HepG2 (cell line): ENCODE measurements around the gene CCDC201. TPM values are rescaled to one million over a fixed set of nuclear protein-coding genes. Genes with fewer than 3 reads are reported as not detected.

Source experiments
- FOXK1 ChIP-seq: sonication (generic); formaldehyde crosslinking; IDR thresholded peaks from 2 replicates; pipeline ENCODE4 v1.4.0; 2020; ENCODE audit warnings: low read depth, missing genetic modification reagents, borderline replicate concordance
- FOXP1 ChIP-seq, 2 experiments: fragments of 450-650 bp in 1 of 2; IDR thresholded peaks; 2 replicates each; pipeline ENCODE4 v1.6.1; 2017 to 2018; ENCODE audit warnings: antibody characterized with exemption in 1 of 2
- GPN1 ChIP-seq: sonication (generic); formaldehyde crosslinking; IDR thresholded peaks from 2 replicates; pipeline ENCODE4 v1.5.1; 2020; ENCODE audit warnings: missing genetic modification reagents, borderline replicate concordance
- KDM1A ChIP-seq: IDR thresholded peaks from 2 replicates; pipeline ENCODE4 v1.6.1; 2016; ENCODE audit warnings: missing compliant biosample characterization
- LCORL ChIP-seq, 2 experiments: fragments of 450-650 bp in 1 of 2; sonication (generic) in 1 of 2; formaldehyde crosslinking in 1 of 2; IDR thresholded peaks; 2 replicates each; pipeline versions ENCODE4 v1.5.0 to v1.6.1; 2017 to 2020; ENCODE audit warnings: antibody characterized with exemption in 1 of 2, missing genetic modification reagents in 1 of 2
- RAD51 ChIP-seq: fragments of 450-650 bp; IDR thresholded peaks from 2 replicates; pipeline ENCODE4 v1.6.1; 2016; ENCODE audit warnings: borderline replicate concordance
- RCOR2 ChIP-seq: IDR thresholded peaks from 2 replicates; pipeline ENCODE4 v1.6.1; 2016; ENCODE audit warnings: missing biosample characterization, missing genetic modification reagents
- ZBTB20 ChIP-seq: sonication (generic); formaldehyde crosslinking; IDR thresholded peaks from 2 replicates; pipeline ENCODE4 v1.8.1; 2023; ENCODE audit warnings: missing genetic modification reagents, low read depth, mild to moderate bottlenecking, borderline replicate concordance
- ZNF343 ChIP-seq: sonication (generic); formaldehyde crosslinking; IDR thresholded peaks from 2 replicates; pipeline ENCODE4 v1.4.0; 2020; ENCODE audit warnings: mild to moderate bottlenecking, missing genetic modification reagents
- polyA plus RNA-seq, 8 experiments: library from polyadenylated mRNA; depleted of rRNA in 3 of 8; stranded (reverse) in 7 of 8; unstranded in 1 of 8; fragments of >200 nt; fragmentation: Illumina TruSeq in 4 of 8; extraction: Trizol in 4 of 8; gene quantifications; 2 replicates each; pipeline versions ENCODE4 v1.2.1 to v1.2.3, GENCODE V29; 2011 to 2016; ENCODE audit warnings: low read depth in 4 of 8, missing spikeins in 1 of 8, mixed read lengths in 1 of 8; ENCODE audit not compliant: insufficient read depth in 1 of 8
- total RNA-seq, 5 experiments: library from RNA; depleted of rRNA; stranded (reverse); fragments of >200 nt; fragmentation: Illumina TruSeq; extraction: Trizol; gene quantifications; 2 replicates each; pipeline ENCODE4 v1.2.3, GENCODE V29; 2016; ENCODE audit warnings: low read depth in 1 of 5
- TF ChIP-seq, protein P1 (sequence below): sonication (generic); formaldehyde crosslinking; IDR thresholded peaks from 2 replicates; pipeline ENCODE4 v1.4.0; 2020; ENCODE audit warnings: mild to moderate bottlenecking, missing genetic modification reagents
- TF ChIP-seq, protein P2 (sequence below): sonication (generic); formaldehyde crosslinking; IDR thresholded peaks from 2 replicates; pipeline ENCODE4 v1.5.1; 2020; ENCODE audit warnings: mild to moderate bottlenecking, moderate library complexity, missing genetic modification reagents
- TF ChIP-seq, protein P3 (sequence below): sonication (generic); formaldehyde crosslinking; IDR thresholded peaks from 2 replicates; pipeline ENCODE4 v1.8.0; 2022; ENCODE audit warnings: missing genetic modification reagents, mild to moderate bottlenecking, moderate library complexity, borderline replicate concordance
- TF ChIP-seq, protein P4 (sequence below): IDR thresholded peaks from 2 replicates; pipeline ENCODE4 v1.6.1; 2016; ENCODE audit warnings: low read depth
- TF ChIP-seq, protein P5 (sequence below), 2 experiments: sonication (generic) in 1 of 2; formaldehyde crosslinking in 1 of 2; IDR thresholded peaks; 2 replicates each; pipeline versions ENCODE4 v1.5.1 to v1.6.1; 2011 to 2020; ENCODE audit warnings: borderline replicate concordance in 1 of 2, low read depth in 1 of 2, low read length in 1 of 2, mild to moderate bottlenecking in 1 of 2, missing genetic modification reagents in 1 of 2, moderate library complexity in 1 of 2
- TF ChIP-seq, protein P6 (sequence below): sonication (generic); formaldehyde crosslinking; IDR thresholded peaks from 2 replicates; pipeline ENCODE4 v1.4.0; 2020; ENCODE audit warnings: mild to moderate bottlenecking, low read depth, missing genetic modification reagents

CCDC201 gene
- total and polyA plus RNA-seq, 2 of the 13 experiments (the other 11 are each of a cell fraction or from before 2014, with no cell fraction given), result 0.92 TPM; not detected in 1

DNA sequence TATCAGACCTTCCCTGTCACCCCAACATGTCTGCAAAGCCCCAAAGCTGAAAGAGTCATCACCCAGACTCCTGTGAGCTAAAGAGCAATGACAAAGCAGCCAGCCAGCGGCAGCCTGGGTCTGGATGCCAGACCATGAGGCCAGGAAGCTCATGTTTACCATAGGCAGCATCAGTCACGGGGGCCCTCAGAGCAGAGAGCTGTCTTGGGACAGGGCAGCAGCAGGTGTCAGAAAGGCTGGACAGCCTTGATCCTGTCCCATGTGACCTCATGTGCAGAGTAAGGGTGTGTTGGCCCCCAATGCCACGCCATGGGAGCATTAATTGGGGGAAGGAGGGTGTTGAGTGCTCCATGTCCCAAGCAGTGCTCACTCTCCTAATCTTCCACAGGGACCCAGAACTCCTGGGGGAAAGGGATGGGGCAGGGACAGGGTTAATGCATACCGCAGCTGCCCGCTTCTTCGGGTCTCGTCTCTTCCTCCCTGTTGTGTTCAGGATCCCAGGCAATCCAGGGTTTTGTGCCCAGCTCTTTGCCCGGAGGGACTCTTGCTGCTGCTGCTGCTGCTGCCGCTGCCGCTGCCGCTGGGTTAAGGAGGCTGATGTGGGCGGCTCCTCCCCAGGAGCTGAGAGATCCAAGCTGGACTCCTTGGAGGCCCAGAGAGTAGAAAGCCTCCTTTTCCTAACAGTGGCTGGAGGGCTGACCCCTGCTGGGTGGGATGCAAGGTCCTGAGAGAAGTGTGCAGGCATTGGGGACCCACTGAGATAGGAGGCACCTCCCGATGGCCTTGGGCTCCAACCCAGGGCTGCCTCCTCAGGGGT is 7.1 kb downstream of the CCDC201 start (continued):
- TF ChIP-seq, protein P1, sequence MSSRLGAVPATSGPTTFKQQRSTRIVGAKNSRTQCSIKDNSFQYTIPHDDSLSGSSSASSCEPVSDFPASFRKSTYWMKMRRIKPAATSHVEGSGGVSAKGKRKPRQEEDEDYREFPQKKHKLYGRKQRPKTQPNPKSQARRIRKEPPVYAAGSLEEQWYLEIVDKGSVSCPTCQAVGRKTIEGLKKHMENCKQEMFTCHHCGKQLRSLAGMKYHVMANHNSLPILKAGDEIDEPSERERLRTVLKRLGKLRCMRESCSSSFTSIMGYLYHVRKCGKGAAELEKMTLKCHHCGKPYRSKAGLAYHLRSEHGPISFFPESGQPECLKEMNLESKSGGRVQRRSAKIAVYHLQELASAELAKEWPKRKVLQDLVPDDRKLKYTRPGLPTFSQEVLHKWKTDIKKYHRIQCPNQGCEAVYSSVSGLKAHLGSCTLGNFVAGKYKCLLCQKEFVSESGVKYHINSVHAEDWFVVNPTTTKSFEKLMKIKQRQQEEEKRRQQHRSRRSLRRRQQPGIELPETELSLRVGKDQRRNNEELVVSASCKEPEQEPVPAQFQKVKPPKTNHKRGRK (CRISPR knock-in tag), result no peak
- TF ChIP-seq, protein P2, sequence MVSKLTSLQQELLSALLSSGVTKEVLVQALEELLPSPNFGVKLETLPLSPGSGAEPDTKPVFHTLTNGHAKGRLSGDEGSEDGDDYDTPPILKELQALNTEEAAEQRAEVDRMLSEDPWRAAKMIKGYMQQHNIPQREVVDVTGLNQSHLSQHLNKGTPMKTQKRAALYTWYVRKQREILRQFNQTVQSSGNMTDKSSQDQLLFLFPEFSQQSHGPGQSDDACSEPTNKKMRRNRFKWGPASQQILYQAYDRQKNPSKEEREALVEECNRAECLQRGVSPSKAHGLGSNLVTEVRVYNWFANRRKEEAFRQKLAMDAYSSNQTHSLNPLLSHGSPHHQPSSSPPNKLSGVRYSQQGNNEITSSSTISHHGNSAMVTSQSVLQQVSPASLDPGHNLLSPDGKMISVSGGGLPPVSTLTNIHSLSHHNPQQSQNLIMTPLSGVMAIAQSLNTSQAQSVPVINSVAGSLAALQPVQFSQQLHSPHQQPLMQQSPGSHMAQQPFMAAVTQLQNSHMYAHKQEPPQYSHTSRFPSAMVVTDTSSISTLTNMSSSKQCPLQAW, result peak; percentile 60; the same call in 1 of the 2 replicates
- peak; percentile 86; the same call in 1 of the 2 replicates for TF ChIP-seq ZBTB20 (CRISPR knock-in tag)
- TF ChIP-seq RCOR2 (CRISPR knock-in tag), result no peak
- no peak for TF ChIP-seq GPN1 (CRISPR knock-in tag)
- no peak for TF ChIP-seq ZNF343 (CRISPR knock-in tag)
- no peak for TF ChIP-seq KDM1A (CRISPR knock-in tag)
- no peak for TF ChIP-seq RAD51
- TF ChIP-seq, protein P3, sequence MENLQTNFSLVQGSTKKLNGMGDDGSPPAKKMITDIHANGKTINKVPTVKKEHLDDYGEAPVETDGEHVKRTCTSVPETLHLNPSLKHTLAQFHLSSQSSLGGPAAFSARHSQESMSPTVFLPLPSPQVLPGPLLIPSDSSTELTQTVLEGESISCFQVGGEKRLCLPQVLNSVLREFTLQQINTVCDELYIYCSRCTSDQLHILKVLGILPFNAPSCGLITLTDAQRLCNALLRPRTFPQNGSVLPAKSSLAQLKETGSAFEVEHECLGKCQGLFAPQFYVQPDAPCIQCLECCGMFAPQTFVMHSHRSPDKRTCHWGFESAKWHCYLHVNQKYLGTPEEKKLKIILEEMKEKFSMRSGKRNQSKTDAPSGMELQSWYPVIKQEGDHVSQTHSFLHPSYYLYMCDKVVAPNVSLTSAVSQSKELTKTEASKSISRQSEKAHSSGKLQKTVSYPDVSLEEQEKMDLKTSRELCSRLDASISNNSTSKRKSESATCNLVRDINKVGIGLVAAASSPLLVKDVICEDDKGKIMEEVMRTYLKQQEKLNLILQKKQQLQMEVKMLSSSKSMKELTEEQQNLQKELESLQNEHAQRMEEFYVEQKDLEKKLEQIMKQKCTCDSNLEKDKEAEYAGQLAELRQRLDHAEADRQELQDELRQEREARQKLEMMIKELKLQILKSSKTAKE, result no peak
- TF ChIP-seq LCORL (IDR thresholded peaks at IDR 0.05), result no peak
- peak; percentile 85 for TF ChIP-seq LCORL (CRISPR knock-in tag; IDR thresholded peaks at IDR 0.05)
- peak; percentile 54; the same call in 1 of the 2 replicates for TF ChIP-seq FOXK1
- TF ChIP-seq, protein P4, sequence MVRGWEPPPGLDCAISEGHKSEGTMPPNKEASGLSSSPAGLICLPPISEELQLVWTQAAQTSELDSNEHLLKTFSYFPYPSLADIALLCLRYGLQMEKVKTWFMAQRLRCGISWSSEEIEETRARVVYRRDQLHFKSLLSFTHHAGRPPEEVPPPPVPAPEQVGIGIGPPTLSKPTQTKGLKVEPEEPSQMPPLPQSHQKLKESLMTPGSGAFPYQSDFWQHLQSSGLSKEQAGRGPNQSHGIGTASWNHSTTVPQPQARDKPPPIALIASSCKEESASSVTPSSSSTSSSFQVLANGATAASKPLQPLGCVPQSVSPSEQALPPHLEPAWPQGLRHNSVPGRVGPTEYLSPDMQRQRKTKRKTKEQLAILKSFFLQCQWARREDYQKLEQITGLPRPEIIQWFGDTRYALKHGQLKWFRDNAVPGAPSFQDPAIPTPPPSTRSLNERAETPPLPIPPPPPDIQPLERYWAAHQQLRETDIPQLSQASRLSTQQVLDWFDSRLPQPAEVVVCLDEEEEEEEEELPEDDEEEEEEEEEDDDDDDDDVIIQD (CRISPR knock-in tag), result 0 out of 2 replicates have a peak, but pooled peaks have one; percentile 27
- TF ChIP-seq FOXP1 (IDR thresholded peaks at IDR 0.05), result no peak
- peak; percentile 51; the same call in 1 of the 2 replicates for TF ChIP-seq FOXP1 (CRISPR knock-in tag; IDR thresholded peaks at IDR 0.05)
- TF ChIP-seq, protein P5, sequence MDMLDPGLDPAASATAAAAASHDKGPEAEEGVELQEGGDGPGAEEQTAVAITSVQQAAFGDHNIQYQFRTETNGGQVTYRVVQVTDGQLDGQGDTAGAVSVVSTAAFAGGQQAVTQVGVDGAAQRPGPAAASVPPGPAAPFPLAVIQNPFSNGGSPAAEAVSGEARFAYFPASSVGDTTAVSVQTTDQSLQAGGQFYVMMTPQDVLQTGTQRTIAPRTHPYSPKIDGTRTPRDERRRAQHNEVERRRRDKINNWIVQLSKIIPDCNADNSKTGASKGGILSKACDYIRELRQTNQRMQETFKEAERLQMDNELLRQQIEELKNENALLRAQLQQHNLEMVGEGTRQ (IDR thresholded peaks at IDR 0.05; ENCODE audit: low read depth, low read length), result no peak
- TF ChIP-seq, protein P5 (CRISPR knock-in tag; IDR thresholded peaks at IDR 0.05; ENCODE audit: borderline replicate concordance), result peak; percentile 59; the same call in 1 of the 2 replicates
- TF ChIP-seq, protein P6, sequence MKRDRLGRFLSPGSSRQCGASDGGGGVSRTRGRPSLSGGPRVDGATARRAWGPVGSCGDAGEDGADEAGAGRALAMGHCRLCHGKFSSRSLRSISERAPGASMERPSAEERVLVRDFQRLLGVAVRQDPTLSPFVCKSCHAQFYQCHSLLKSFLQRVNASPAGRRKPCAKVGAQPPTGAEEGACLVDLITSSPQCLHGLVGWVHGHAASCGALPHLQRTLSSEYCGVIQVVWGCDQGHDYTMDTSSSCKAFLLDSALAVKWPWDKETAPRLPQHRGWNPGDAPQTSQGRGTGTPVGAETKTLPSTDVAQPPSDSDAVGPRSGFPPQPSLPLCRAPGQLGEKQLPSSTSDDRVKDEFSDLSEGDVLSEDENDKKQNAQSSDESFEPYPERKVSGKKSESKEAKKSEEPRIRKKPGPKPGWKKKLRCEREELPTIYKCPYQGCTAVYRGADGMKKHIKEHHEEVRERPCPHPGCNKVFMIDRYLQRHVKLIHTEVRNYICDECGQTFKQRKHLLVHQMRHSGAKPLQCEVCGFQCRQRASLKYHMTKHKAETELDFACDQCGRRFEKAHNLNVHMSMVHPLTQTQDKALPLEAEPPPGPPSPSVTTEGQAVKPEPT, result no peak
